Renal cortical epithelial cell (primary cell): Measurements from ENCODE around the gene MALSU1. TPM values are rescaled to one million over a fixed set of nuclear protein-coding genes. Genes with fewer than 3 reads are reported as not detected.

Experiments used
- total RNA-seq: library from RNA; depleted of rRNA; stranded (reverse); fragments of >200 nt; gene quantifications from 2 replicates; pipeline ENCODE4 v1.2.3, GENCODE V29; 2014

Gene MALSU1
- total RNA-seq, 1 donor from 2014 or later: 55.3 TPM

Other genes starting within 250 kb of the MALSU1 start
- 50.6 and 53.1 TPM in 2 replicates for gene KLHL7, start 193.6 kb upstream of the MALSU1 start, total RNA-seq
- gene NUP42, start 117.3 kb upstream of the MALSU1 start, total RNA-seq: 39.5 and 64.3 TPM in 2 replicates
- gene GPNMB, start 52.6 kb upstream of the MALSU1 start, total RNA-seq: 11.5 and 120 TPM in 2 replicates
- 43.9 and 50.8 TPM in 2 replicates for gene IGF2BP3, start 171.2 kb downstream of the MALSU1 start, total RNA-seq
- gene TRA2A, start 232.6 kb downstream of the MALSU1 start, total RNA-seq: 27.6 and 38.0 TPM in 2 replicates